Fibroblast of skin of scalp (primary cell): ENCODE data around the gene IGF2R.
"Not testable (repeated sequence)": the region's sequence is repeated elsewhere in the genome, so short reads cannot be mapped to it uniquely, and the experiment has no call there.

Experiments
- DNase-seq: peaks from one replicate; pipeline ENCODE4 v3.0.0-alpha.2; 2013

The IGF2R gene

GRCh38 chr6:159952289-159953005, 16.4 kb upstream of the IGF2R start:
- DNase-seq, result no peak

- DNase-seq, result peak; percentile 50
Measured at GRCh38 chr6:159953091-159953601, 15.7 kb upstream of the IGF2R start.

- DNase-seq, result no peak
Measured at GRCh38 chr6:159955945-159956361, 12.9 kb upstream of the IGF2R start.

GRCh38 chr6:159957071-159957673, 11.7 kb upstream of the IGF2R start:
- no peak for DNase-seq

- no peak for DNase-seq
Measured at GRCh38 chr6:159959165-159959975, 9.5 kb upstream of the IGF2R start.

- no peak for DNase-seq
Measured at GRCh38 chr6:159959976-159960384, 8.9 kb upstream of the IGF2R start.

- DNase-seq, result no peak
Measured at GRCh38 chr6:159960485-159960884, 8.4 kb upstream of the IGF2R start.

GRCh38 chr6:159961528-159961927, 7.4 kb upstream of the IGF2R start:
- DNase-seq, result no peak

GRCh38 chr6:159963111-159963510, 5.8 kb upstream of the IGF2R start:
- no peak for DNase-seq

- DNase-seq, result no peak
Measured at GRCh38 chr6:159964046-159964445, 4.8 kb upstream of the IGF2R start.

GRCh38 chr6:159966339-159966738, 2.5 kb upstream of the IGF2R start:
- no peak for DNase-seq

- DNase-seq, result no peak
Measured at GRCh38 chr6:159966981-159967380, 1.9 kb upstream of the IGF2R start.

- DNase-seq, result not testable (repeated sequence)
Measured at GRCh38 chr6:159967621-159968020, 1.3 kb upstream of the IGF2R start.

- DNase-seq, result peak; percentile 43
Measured at GRCh38 chr6:159969204-159969912, 476 bp downstream of the IGF2R start.

- DNase-seq, result peak; percentile 63
Measured at GRCh38 chr6:159969921-159970320, 1.0 kb downstream of the IGF2R start.

- no peak for DNase-seq
Measured at GRCh38 chr6:159970659-159971063, 1.8 kb downstream of the IGF2R start.

- no peak for DNase-seq
Measured at GRCh38 chr6:159971341-159972178, 2.7 kb downstream of the IGF2R start.

- DNase-seq, result no peak
Measured at GRCh38 chr6:159972506-159973268, 3.8 kb downstream of the IGF2R start.

- peak; percentile 44 for DNase-seq
Measured at GRCh38 chr6:159973406-159973805, 4.5 kb downstream of the IGF2R start.

- peak; percentile 60 for DNase-seq
Measured at GRCh38 chr6:159973951-159974350, 5.1 kb downstream of the IGF2R start.

GRCh38 chr6:159974932-159975331, 6.0 kb downstream of the IGF2R start:
- DNase-seq, result no peak
